ENCODE results near the gene IFT122. TPM values are rescaled to one million over a fixed set of nuclear protein-coding genes. Genes with fewer than 3 reads are reported as not detected.

IFT122 gene
- total and polyA plus RNA-seq, 3 experiments from 2014 or later: 4.3 to 16.5 (median 16.4) TPM

- peaks cover 28 to 34% (median 32%) of the 10 kb centered on the region in 3 donors for H3K4me1 Mint-ChIP-seq
- peak in 1 of 5 donors; percentile 43 for DNase-seq
- H3K4me1 ChIP-seq (ENCODE audit: insufficient read depth, low read length): peaks cover 21% of the 10 kb centered on the region
- H3K4me3 ChIP-seq (ENCODE audit: low read length): no peak overlapping the region
- peak overlapping the region; percentile 38 for H3K27ac ChIP-seq (ENCODE audit: low read depth, low read length)
- peak overlapping the region in 6 of 7 donors; percentile 17 to 76 (median 44) for H3K4me3 Mint-ChIP-seq
- no peaks in the 10 kb centered on the region for H3K27me3 ChIP-seq (ENCODE audit: insufficient read depth, low read length, poor library complexity, severe bottlenecking)
- H3K27ac Mint-ChIP-seq: peak overlapping the region; percentile 44 to 97 (median 90)
- H3K36me3 ChIP-seq (ENCODE audit: insufficient read depth, low read length): no peaks in the 10 kb centered on the region
- H3K9me3 ChIP-seq (ENCODE audit: low read length): no peaks in the 10 kb centered on the region
- ChIA-PET POLR2A (interaction anchor here (1.4 kb wide), 1 partner anchor 19 kb away, joined by 9 read pairs; no protein-coding TSS in a partner anchor), CTCF (interaction anchor here (1.1 to 1.2 kb wide), 2 partner anchors 68 to 70 kb away, joined by 4 to 6 read pairs; no protein-coding TSS in a partner anchor)
- H3K36me3 Mint-ChIP-seq: peaks cover 2 to 36% (median 13%) of the 10 kb centered on the region in 3 donors
- H3K9me3 Mint-ChIP-seq: no peaks in the 10 kb centered on the region
- peaks cover 0 to 2% of the 10 kb centered on the region in 2 donors for H3K27me3 Mint-ChIP-seq
These were observed 118.2 kb downstream of the IFT122 start for GRCh38 chr3:129558081-129558771.

- no peak overlapping the region for H3K4me3 ChIP-seq (ENCODE audit: low read length)
- H3K27ac Mint-ChIP-seq: peak overlapping the region in 7 of 8 donors; percentile 72 to 91 (median 90)
- POLR2A ChIA-PET: interaction anchor here (1.4 kb wide), 1 partner anchor 18 kb away, joined by 9 read pairs; no protein-coding TSS in a partner anchor
- peak overlapping the region in 2 of 7 donors; percentile 46 to 66 for H3K4me3 Mint-ChIP-seq
- peaks cover 2 to 41% (median 13%) of the 10 kb centered on the region in 3 donors for H3K36me3 Mint-ChIP-seq
- H3K4me1 ChIP-seq (ENCODE audit: insufficient read depth, low read length): peaks cover 21% of the 10 kb centered on the region
- peaks cover 24 to 27% (median 26%) of the 10 kb centered on the region in 3 donors for H3K4me1 Mint-ChIP-seq
- DNase-seq: no peak
- H3K27ac ChIP-seq (ENCODE audit: low read depth, low read length): no peak overlapping the region
- no peaks in the 10 kb centered on the region for H3K9me3 ChIP-seq (ENCODE audit: low read length)
- CTCF ChIA-PET: no interaction called here
- H3K9me3 Mint-ChIP-seq: no peaks in the 10 kb centered on the region
- H3K27me3 Mint-ChIP-seq: peaks cover 0 to 2% of the 10 kb centered on the region in 2 donors
- no peaks in the 10 kb centered on the region for H3K27me3 ChIP-seq (ENCODE audit: insufficient read depth, low read length, poor library complexity, severe bottlenecking)
- no peaks in the 10 kb centered on the region for H3K36me3 ChIP-seq (ENCODE audit: insufficient read depth, low read length)
These were observed 118.9 kb downstream of the IFT122 start for GRCh38 chr3:129558772-129559564.

- POLR2A ChIA-PET: interaction anchor here (1.4 kb wide), 1 partner anchor 17 kb away, joined by 9 read pairs; no protein-coding TSS in a partner anchor
These were observed 119.6 kb downstream of the IFT122 start for GRCh38 chr3:129559565-129560079.

GRCh38 chr3:129560269-129560787 lies 120.3 kb downstream of the IFT122 start:
- ChIA-PET CTCF (no interaction called here), POLR2A (no interaction called here)
- H3K9me3 ChIP-seq (ENCODE audit: low read length): no peaks in the 10 kb centered on the region
- peaks cover 15 to 18% (median 17%) of the 10 kb centered on the region in 3 donors for H3K4me1 Mint-ChIP-seq
- H3K36me3 ChIP-seq (ENCODE audit: insufficient read depth, low read length): no peaks in the 10 kb centered on the region
- peaks cover 21% of the 10 kb centered on the region for H3K4me1 ChIP-seq (ENCODE audit: insufficient read depth, low read length)
- no peak overlapping the region for H3K4me3 ChIP-seq (ENCODE audit: low read length)
- no peak overlapping the region for H3K27ac ChIP-seq (ENCODE audit: low read depth, low read length)
- peaks cover 0 to 2% of the 10 kb centered on the region in 2 donors for H3K27me3 Mint-ChIP-seq
- H3K36me3 Mint-ChIP-seq: peaks cover 2 to 44% (median 13%) of the 10 kb centered on the region in 3 donors
- DNase-seq: no peak
- peak overlapping the region in 1 of 7 donors; percentile 56 for H3K4me3 Mint-ChIP-seq
- no peaks in the 10 kb centered on the region for H3K9me3 Mint-ChIP-seq
- H3K27me3 ChIP-seq (ENCODE audit: insufficient read depth, low read length, poor library complexity, severe bottlenecking): no peaks in the 10 kb centered on the region
- H3K27ac Mint-ChIP-seq: peak overlapping the region in 6 of 8 donors; percentile 1 to 87 (median 54)

More at GRCh38 chr3:129559565-129560079, 119.6 kb downstream of the IFT122 start:
- Histone ChIP-seq H3K27ac (ENCODE audit: low read depth, low read length) (no peak overlapping the region), H3K4me3 (ENCODE audit: low read length) (no peak overlapping the region), H3K9me3 (ENCODE audit: low read length) (no peaks in the 10 kb centered on the region), H3K36me3 (ENCODE audit: insufficient read depth, low read length) (no peaks in the 10 kb centered on the region), H3K4me1 (ENCODE audit: insufficient read depth, low read length) (peaks cover 21% of the 10 kb centered on the region), H3K27me3 (ENCODE audit: insufficient read depth, low read length, poor library complexity, severe bottlenecking) (no peaks in the 10 kb centered on the region)
- peaks cover 2 to 42% (median 13%) of the 10 kb centered on the region in 3 donors for H3K36me3 Mint-ChIP-seq
- no peaks in the 10 kb centered on the region for H3K9me3 Mint-ChIP-seq
- no peak for DNase-seq
- no peak overlapping the region for H3K4me3 Mint-ChIP-seq
- H3K4me1 Mint-ChIP-seq: peaks cover 18 to 21% (median 20%) of the 10 kb centered on the region in 3 donors
- peaks cover 0 to 2% of the 10 kb centered on the region in 2 donors for H3K27me3 Mint-ChIP-seq
- peak overlapping the region in 4 of 8 donors; percentile 45 to 72 (median 61) for H3K27ac Mint-ChIP-seq
- CTCF ChIA-PET: no interaction called here

GRCh38 chr3:129560911-129561594 lies 121.0 kb downstream of the IFT122 start:
- no peaks in the 10 kb centered on the region for H3K9me3 Mint-ChIP-seq
- peaks cover 21% of the 10 kb centered on the region for H3K4me1 ChIP-seq (ENCODE audit: insufficient read depth, low read length)
- DNase-seq: no peak
- ChIA-PET CTCF (interaction anchor here (1.1 kb wide), 1 partner anchor 34 kb away, joined by 3 read pairs; no protein-coding TSS in a partner anchor), POLR2A (no interaction called here)
- H3K27ac Mint-ChIP-seq: peak overlapping the region in 5 of 8 donors; percentile 42 to 87 (median 55)
- no peak overlapping the region for H3K4me3 ChIP-seq (ENCODE audit: low read length)
- no peaks in the 10 kb centered on the region for H3K36me3 ChIP-seq (ENCODE audit: insufficient read depth, low read length)
- H3K9me3 ChIP-seq (ENCODE audit: low read length): no peaks in the 10 kb centered on the region
- H3K36me3 Mint-ChIP-seq: peaks cover 2 to 46% (median 13%) of the 10 kb centered on the region in 3 donors
- peak overlapping the region in 1 of 7 donors; percentile 56 for H3K4me3 Mint-ChIP-seq
- H3K4me1 Mint-ChIP-seq: peaks cover 15 to 18% (median 17%) of the 10 kb centered on the region in 3 donors
- H3K27me3 Mint-ChIP-seq: peaks cover 0 to 2% of the 10 kb centered on the region in 2 donors
- no peaks in the 10 kb centered on the region for H3K27me3 ChIP-seq (ENCODE audit: insufficient read depth, low read length, poor library complexity, severe bottlenecking)
- no peak overlapping the region for H3K27ac ChIP-seq (ENCODE audit: low read depth, low read length)

GRCh38 chr3:129561619-129562248 lies 121.7 kb downstream of the IFT122 start:
- H3K9me3 ChIP-seq (ENCODE audit: low read length): no peaks in the 10 kb centered on the region
- no peak overlapping the region for H3K4me3 ChIP-seq (ENCODE audit: low read length)
- peaks cover 23% of the 10 kb centered on the region for H3K4me1 ChIP-seq (ENCODE audit: insufficient read depth, low read length)
- POLR2A ChIA-PET: no interaction called here
- Mint-ChIP-seq H3K9me3 (no peaks in the 10 kb centered on the region), H3K36me3 (peaks cover 2 to 43% (median 13%) of the 10 kb centered on the region in 3 donors), H3K4me1 (peaks cover 17 to 20% (median 19%) of the 10 kb centered on the region in 3 donors), H3K4me3 (no peak overlapping the region), H3K27me3 (peaks cover 0 to 2% of the 10 kb centered on the region in 2 donors), H3K27ac (peak overlapping the region in 3 of 8 donors; percentile 29 to 51 (median 42))
- no peak for DNase-seq
- CTCF ChIA-PET: interaction anchor here (1.1 kb wide), 1 partner anchor 33 kb away, joined by 3 read pairs; no protein-coding TSS in a partner anchor
- no peak overlapping the region for H3K27ac ChIP-seq (ENCODE audit: low read depth, low read length)
- no peaks in the 10 kb centered on the region for H3K36me3 ChIP-seq (ENCODE audit: insufficient read depth, low read length)
- no peaks in the 10 kb centered on the region for H3K27me3 ChIP-seq (ENCODE audit: insufficient read depth, low read length, poor library complexity, severe bottlenecking)

GRCh38 chr3:129562803-129563202 lies 122.8 kb downstream of the IFT122 start:
- no peaks in the 10 kb centered on the region for H3K27me3 ChIP-seq (ENCODE audit: insufficient read depth, low read length, poor library complexity, severe bottlenecking)

More at GRCh38 chr3:129562803-129563202, 122.8 kb downstream of the IFT122 start:
- Mint-ChIP-seq H3K27ac (peak overlapping the region in 1 of 8 donors; percentile 93), H3K9me3 (no peaks in the 10 kb centered on the region), H3K4me1 (peaks cover 20 to 26% (median 22%) of the 10 kb centered on the region in 3 donors), H3K27me3 (peaks cover 0 to 1% of the 10 kb centered on the region in 2 donors), H3K36me3 (peaks cover 2 to 35% (median 10%) of the 10 kb centered on the region in 3 donors), H3K4me3 (peak overlapping the region in 1 of 7 donors; percentile 18)
- ChIA-PET POLR2A (no interaction called here), CTCF (no interaction called here)
- no peak for DNase-seq
- Histone ChIP-seq H3K4me3 (ENCODE audit: low read length) (no peak overlapping the region), H3K4me1 (ENCODE audit: insufficient read depth, low read length) (peaks cover 26% of the 10 kb centered on the region), H3K36me3 (ENCODE audit: insufficient read depth, low read length) (no peaks in the 10 kb centered on the region), H3K27ac (ENCODE audit: low read depth, low read length) (no peak overlapping the region), H3K9me3 (ENCODE audit: low read length) (no peaks in the 10 kb centered on the region)
